Measurements from ENCODE around the gene NRIP1.

NRIP1 gene

DNA sequence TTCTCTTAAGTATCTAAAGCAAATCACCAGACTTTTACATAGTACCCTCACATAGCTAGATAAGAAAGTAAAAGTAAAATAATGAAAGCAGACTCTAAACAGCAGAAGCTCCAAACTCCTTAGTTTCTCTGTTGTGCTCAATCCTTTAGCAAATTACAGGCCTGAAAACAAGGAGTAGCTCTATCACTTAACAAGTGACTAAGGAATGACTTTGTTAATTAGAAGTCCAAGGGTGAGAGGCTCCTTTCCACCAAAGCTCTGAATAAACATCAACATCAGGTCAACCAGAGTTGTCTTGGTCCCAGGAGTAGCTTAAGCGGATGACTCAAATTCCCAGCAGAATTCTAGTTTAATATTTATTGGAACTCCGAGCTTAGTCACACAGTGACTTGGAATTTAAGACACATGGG lies 5.9 kb downstream of the NRIP1 start:
- no peaks in the 10 kb centered on the region for H3K9me2 ChIP-seq (replicated peaks; ENCODE audit: insufficient read depth, low read length)
- no peaks in the 10 kb centered on the region for H3K9me3 ChIP-seq (ENCODE audit: insufficient read depth, low read length)
- no peak overlapping the region for H3K4me3 ChIP-seq (ENCODE audit: insufficient read depth, low read length, poor library complexity, severe bottlenecking)
- no peaks in the 10 kb centered on the region for H3K27me3 ChIP-seq (ENCODE audit: low read length)
- no peaks in the 10 kb centered on the region for H3K36me3 ChIP-seq (ENCODE audit: low read length)
- no peak overlapping the region for H3K9ac ChIP-seq (ENCODE audit: low read length)
- H4K20me1 ChIP-seq (ENCODE audit: low read depth, low read length): no peaks in the 10 kb centered on the region; the same call in 1 of the 2 replicates
- H3K4me2 ChIP-seq (ENCODE audit: low read depth, low read length, poor library complexity, severe bottlenecking): no peak overlapping the region
- peaks cover 9% of the 10 kb centered on the region; the same call in 1 of the 2 replicates for H3F3A ChIP-seq (ENCODE audit: insufficient read depth)
- H2AFZ ChIP-seq (ENCODE audit: low read depth, low read length, severe bottlenecking): no peak overlapping the region
- no peaks in the 10 kb centered on the region for H3K79me2 ChIP-seq (ENCODE audit: insufficient read depth, low read length)
- H3K27ac ChIP-seq (ENCODE audit: low read depth, low read length): no peak overlapping the region
- TF ChIP-seq CTCF (IDR thresholded peaks at IDR 0.05; ENCODE audit: insufficient read depth, low read length, poor library complexity, severe bottlenecking): no peak
- TF ChIP-seq EZH2phosphoT487 (conservative IDR thresholded peaks at IDR 0.05; ENCODE audit: low read length): no peak

GRCh38 chr21:15057285-15057684 lies 7.5 kb downstream of the NRIP1 start:
- Histone ChIP-seq H3K9me2 (replicated peaks; ENCODE audit: insufficient read depth, low read length) (no peaks in the 10 kb centered on the region), H4K20me1 (ENCODE audit: low read depth, low read length) (no peaks in the 10 kb centered on the region; the same call in 1 of the 2 replicates), H3F3A (ENCODE audit: insufficient read depth) (no peaks in the 10 kb centered on the region), H3K79me2 (ENCODE audit: insufficient read depth, low read length) (no peaks in the 10 kb centered on the region), H3K36me3 (ENCODE audit: low read length) (no peaks in the 10 kb centered on the region), H2AFZ (ENCODE audit: low read depth, low read length, severe bottlenecking) (no peak overlapping the region), H3K4me2 (ENCODE audit: low read depth, low read length, poor library complexity, severe bottlenecking) (no peak overlapping the region), H3K9ac (ENCODE audit: low read length) (no peak overlapping the region), H3K9me3 (ENCODE audit: insufficient read depth, low read length) (no peaks in the 10 kb centered on the region), H3K4me3 (ENCODE audit: insufficient read depth, low read length, poor library complexity, severe bottlenecking) (no peak overlapping the region), H3K27me3 (ENCODE audit: low read length) (no peaks in the 10 kb centered on the region), H3K27ac (ENCODE audit: low read depth, low read length) (no peak overlapping the region)
- TF ChIP-seq EZH2phosphoT487 (conservative IDR thresholded peaks at IDR 0.05; ENCODE audit: low read length) (no peak), CTCF (IDR thresholded peaks at IDR 0.05; ENCODE audit: insufficient read depth, low read length, poor library complexity, severe bottlenecking) (no peak)

- Histone ChIP-seq H3K27ac (ENCODE audit: low read depth, low read length) (no peak overlapping the region), H3K4me2 (ENCODE audit: low read depth, low read length, poor library complexity, severe bottlenecking) (no peak overlapping the region), H3K9ac (ENCODE audit: low read length) (no peak overlapping the region), H2AFZ (ENCODE audit: low read depth, low read length, severe bottlenecking) (no peak overlapping the region), H3K9me3 (ENCODE audit: insufficient read depth, low read length) (no peaks in the 10 kb centered on the region), H3K36me3 (ENCODE audit: low read length) (no peaks in the 10 kb centered on the region), H3K4me3 (ENCODE audit: insufficient read depth, low read length, poor library complexity, severe bottlenecking) (no peak overlapping the region), H3K9me2 (replicated peaks; ENCODE audit: insufficient read depth, low read length) (no peaks in the 10 kb centered on the region), H3K79me2 (ENCODE audit: insufficient read depth, low read length) (no peaks in the 10 kb centered on the region), H3F3A (ENCODE audit: insufficient read depth) (no peaks in the 10 kb centered on the region), H4K20me1 (ENCODE audit: low read depth, low read length) (no peaks in the 10 kb centered on the region), H3K27me3 (ENCODE audit: low read length) (no peaks in the 10 kb centered on the region)
- TF ChIP-seq EZH2phosphoT487 (conservative IDR thresholded peaks at IDR 0.05; ENCODE audit: low read length): no peak
- TF ChIP-seq CTCF (IDR thresholded peaks at IDR 0.05; ENCODE audit: insufficient read depth, low read length, poor library complexity, severe bottlenecking): no peak
Observed at GRCh38 chr21:15054606-15055239, 10.1 kb downstream of the NRIP1 start.

All from SU-DHL-6 (cell line).